ENCODE measurements around the gene CLCN7. TPM values are rescaled to one million over a fixed set of nuclear protein-coding genes. Genes with fewer than 3 reads are reported as not detected.
A peak's percentile ranks its signal among the peaks of the same experiment; 100 is the strongest.

The CLCN7 gene
- total RNA-seq, 1 donor from 2014 or later = 36.6 TPM

GRCh38 chr16:1429631-1430030 lies 45.2 kb downstream of the CLCN7 start:
- no peak overlapping the region for H3K4me3 ChIP-seq (ENCODE audit: low read depth, low read length)

GRCh38 chr16:1429012-1429411 lies 45.8 kb downstream of the CLCN7 start:
- H3K36me3 ChIP-seq (ENCODE audit: control insufficient read depth, insufficient read depth, low read length) = no peaks in the 10 kb centered on the region
- no peak for DNase-seq (ENCODE audit: low read depth)
- no peak for TF ChIP-seq CTCF (IDR thresholded peaks at IDR 0.05; ENCODE audit: insufficient read depth, low read length, severe bottlenecking)
- H3K4me3 ChIP-seq (ENCODE audit: low read depth, low read length) = no peak overlapping the region
- H3K27me3 ChIP-seq (ENCODE audit: control insufficient read depth, insufficient read depth, low read length) = no peaks in the 10 kb centered on the region
- no peak for FAIRE-seq

More at GRCh38 chr16:1429631-1430030, 45.2 kb downstream of the CLCN7 start:
- DNase-seq (ENCODE audit: low read depth) = no peak
- Histone ChIP-seq H3K27me3 (ENCODE audit: control insufficient read depth, insufficient read depth, low read length) (no peaks in the 10 kb centered on the region), H3K36me3 (ENCODE audit: control insufficient read depth, insufficient read depth, low read length) (no peaks in the 10 kb centered on the region)
- FAIRE-seq = no peak
- TF ChIP-seq CTCF (IDR thresholded peaks at IDR 0.05; ENCODE audit: insufficient read depth, low read length, severe bottlenecking) = no peak

GRCh38 chr16:1428511-1428910 lies 46.3 kb downstream of the CLCN7 start:
- peak; percentile 41 for TF ChIP-seq CTCF (IDR thresholded peaks at IDR 0.05; ENCODE audit: insufficient read depth, low read length, severe bottlenecking)
- H3K36me3 ChIP-seq (ENCODE audit: control insufficient read depth, insufficient read depth, low read length) = no peaks in the 10 kb centered on the region
- FAIRE-seq (no peak), DNase-seq (ENCODE audit: low read depth) (no peak)
- H3K27me3 ChIP-seq (ENCODE audit: control insufficient read depth, insufficient read depth, low read length) = no peaks in the 10 kb centered on the region
- no peak overlapping the region for H3K4me3 ChIP-seq (ENCODE audit: low read depth, low read length)

GRCh38 chr16:1427473-1428461 lies 47.1 kb downstream of the CLCN7 start:
- no peak for TF ChIP-seq CTCF (IDR thresholded peaks at IDR 0.05; ENCODE audit: insufficient read depth, low read length, severe bottlenecking)
- Histone ChIP-seq H3K36me3 (ENCODE audit: control insufficient read depth, insufficient read depth, low read length) (no peaks in the 10 kb centered on the region), H3K27me3 (ENCODE audit: control insufficient read depth, insufficient read depth, low read length) (no peaks in the 10 kb centered on the region), H3K4me3 (ENCODE audit: low read depth, low read length) (no peak overlapping the region)
- FAIRE-seq (no peak), DNase-seq (ENCODE audit: low read depth) (no peak)

GRCh38 chr16:1426734-1427471 lies 47.9 kb downstream of the CLCN7 start:
- no peak for FAIRE-seq
- Histone ChIP-seq H3K27me3 (ENCODE audit: control insufficient read depth, insufficient read depth, low read length) (no peaks in the 10 kb centered on the region), H3K4me3 (ENCODE audit: low read depth, low read length) (no peak overlapping the region), H3K36me3 (ENCODE audit: control insufficient read depth, insufficient read depth, low read length) (no peaks in the 10 kb centered on the region)
- DNase-seq (ENCODE audit: low read depth) = no peak
- no peak for TF ChIP-seq CTCF (IDR thresholded peaks at IDR 0.05; ENCODE audit: insufficient read depth, low read length, severe bottlenecking)
